Left lobe of liver (tissue), 2 donors: Measurements from ENCODE around the gene RFX4. TPM values are rescaled to one million over a fixed set of nuclear protein-coding genes. Genes with fewer than 3 reads are reported as not detected.

Experiments used
- ATAC-seq: fragments of 200-7000 bp; cut with Tn5 transposase; one replicate; pipeline ENCODE4 v1.9.1; 2020; ENCODE audit warnings: mild to moderate bottlenecking, moderate library complexity
- DNase-seq: peaks from one replicate; pipeline ENCODE4 v3.0.0-alpha.2; 2020; ENCODE audit warnings: low spot score
- total RNA-seq: library from RNA; stranded (reverse); gene quantifications from one replicate; pipeline ENCODE4 v1.2.1, GENCODE V29; 2021
- donor health status: DM: no; HTN: no; CAD: no; lungs with moderate emphysema.
- donor health status: DM: no; HTN: yes; CAD: no.

Gene RFX4
- total RNA-seq, 1 donor from 2014 or later: not detected

DNA sequence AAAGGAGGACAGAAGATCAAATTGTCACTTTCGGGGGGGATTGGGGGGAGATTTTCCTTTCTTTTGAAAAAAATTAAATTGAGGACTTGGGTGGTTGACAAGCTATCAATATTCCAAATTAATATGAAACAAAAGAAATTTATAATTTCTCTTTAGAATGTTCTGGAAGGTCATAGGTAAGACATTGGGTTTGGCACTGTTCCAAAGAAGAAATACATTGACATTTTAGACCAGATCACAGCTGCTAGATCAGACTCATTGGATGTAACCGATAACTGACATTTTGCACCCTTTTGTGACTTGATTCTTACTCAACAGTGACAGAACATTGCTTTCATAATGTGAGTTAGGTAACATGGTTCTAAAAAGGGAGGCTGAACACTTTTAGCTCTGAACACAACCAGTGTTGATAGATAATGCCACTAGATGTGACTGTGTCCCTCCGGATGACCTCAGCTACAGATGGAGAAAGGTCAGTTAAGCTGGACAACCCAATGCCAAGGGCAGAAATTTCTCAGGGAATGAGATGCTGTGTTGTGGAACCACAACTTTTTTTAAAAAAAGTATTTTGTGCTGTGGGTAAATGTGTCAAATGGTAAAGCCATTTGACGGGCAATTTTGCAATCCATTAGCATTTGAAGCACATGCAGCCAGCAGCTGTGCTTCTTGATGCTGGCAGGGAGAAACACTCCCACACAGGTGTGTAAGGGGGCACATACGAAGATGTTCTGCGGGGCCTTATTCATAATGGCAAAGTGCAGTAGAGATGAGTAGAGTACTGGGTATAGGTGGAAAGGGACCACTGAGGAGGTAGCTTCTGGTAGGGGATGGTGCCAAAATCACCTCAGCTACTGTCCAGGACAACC lies 62.9 kb downstream of the RFX4 start:
- DNase-seq: no peak
- peak; percentile 44 for ATAC-seq

DNA sequence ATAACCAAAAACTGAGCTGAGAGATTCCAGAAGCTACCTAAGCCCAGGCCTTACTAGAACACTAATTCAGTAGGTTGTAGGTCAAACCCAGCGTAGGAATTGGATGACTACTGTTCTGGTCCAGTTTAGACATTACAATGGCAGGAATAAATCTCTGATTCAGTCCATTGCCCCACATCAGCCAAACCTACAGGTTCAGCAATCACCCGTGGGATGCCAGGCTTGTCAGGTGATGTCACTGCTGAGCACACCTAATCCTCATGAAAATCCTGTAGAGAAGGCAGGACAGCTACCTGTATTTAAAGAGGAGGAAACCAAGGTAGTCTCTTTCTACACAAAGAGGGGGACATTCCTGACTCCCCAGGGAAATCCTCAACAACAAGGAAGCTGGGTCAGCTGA lies 63.7 kb downstream of the RFX4 start:
- DNase-seq (no peak), ATAC-seq (no peak)

DNA sequence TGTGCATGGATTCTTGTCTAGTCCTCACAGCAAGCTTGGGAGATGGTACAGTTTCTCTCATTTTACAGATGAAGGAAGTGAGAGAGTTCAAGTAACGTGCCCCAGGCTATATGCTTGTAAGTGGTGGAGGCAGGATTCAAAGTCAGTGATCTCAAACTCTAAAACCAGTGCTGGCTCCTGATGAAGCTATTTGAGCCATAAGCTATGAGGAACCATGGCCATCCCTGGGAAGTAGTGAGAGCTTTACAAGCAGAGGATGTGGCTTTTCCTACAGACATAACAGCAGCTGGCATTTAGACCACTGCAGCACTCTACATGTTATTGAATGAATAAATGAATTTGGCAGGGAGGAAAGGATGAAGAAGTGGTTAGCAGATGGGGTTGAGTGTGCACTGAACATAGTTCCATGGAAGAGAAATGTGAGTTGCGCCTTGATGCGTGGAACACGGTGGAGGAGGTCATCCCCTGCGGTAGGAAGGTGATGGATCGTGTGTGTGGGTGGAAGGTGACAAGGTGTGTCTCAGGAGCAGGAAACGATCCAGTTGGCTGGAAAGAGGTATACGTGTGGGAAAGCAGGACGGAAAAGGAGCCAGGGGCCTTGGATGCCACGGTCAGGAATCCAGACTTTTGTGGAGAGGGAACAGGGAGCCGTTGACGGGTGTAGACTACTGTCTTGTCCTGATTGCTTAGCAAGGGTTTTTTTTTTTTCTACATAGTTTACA lies 65.2 kb downstream of the RFX4 start:
- DNase-seq (no peak), ATAC-seq (no peak)

DNA sequence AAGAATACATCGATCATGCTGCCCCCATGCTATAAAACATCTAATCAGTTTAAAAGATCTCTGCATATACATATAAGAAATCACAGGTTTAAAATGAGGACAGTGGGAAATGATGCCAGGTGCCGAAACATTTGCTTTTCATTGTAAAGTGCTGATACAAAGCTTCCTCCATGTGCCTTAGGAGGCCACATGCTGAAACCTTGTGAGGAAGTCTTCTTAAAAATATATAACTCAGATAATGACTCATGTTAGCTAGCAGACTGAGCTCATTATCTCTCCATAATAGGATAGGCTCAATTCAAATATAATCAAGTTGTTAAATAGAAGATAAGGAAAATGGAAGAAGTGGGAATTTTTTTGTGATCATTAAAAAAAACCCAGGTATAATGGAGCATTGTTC lies 65.9 kb downstream of the RFX4 start:
- DNase-seq (no peak), ATAC-seq (no peak)

DNA sequence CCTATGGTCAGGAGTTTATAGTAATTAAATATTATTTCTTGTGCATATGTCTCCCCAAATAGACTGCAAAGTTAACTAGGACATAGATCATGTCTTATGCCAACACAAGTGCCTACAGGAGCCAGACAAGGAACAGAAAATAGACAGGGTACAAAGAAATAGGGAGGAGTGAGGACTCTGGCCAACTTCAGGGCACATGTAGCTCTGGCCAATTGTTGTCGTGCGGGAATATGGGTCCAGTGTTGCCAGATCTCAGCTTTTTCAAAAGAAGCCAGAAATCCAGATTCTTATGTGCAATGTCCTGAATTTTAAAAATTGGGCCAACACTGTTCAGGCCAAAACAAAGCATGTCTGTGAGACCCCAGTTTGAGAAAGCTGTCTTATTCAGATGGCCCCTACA lies 68.7 kb downstream of the RFX4 start:
- ATAC-seq (no peak), DNase-seq (no peak)

DNA sequence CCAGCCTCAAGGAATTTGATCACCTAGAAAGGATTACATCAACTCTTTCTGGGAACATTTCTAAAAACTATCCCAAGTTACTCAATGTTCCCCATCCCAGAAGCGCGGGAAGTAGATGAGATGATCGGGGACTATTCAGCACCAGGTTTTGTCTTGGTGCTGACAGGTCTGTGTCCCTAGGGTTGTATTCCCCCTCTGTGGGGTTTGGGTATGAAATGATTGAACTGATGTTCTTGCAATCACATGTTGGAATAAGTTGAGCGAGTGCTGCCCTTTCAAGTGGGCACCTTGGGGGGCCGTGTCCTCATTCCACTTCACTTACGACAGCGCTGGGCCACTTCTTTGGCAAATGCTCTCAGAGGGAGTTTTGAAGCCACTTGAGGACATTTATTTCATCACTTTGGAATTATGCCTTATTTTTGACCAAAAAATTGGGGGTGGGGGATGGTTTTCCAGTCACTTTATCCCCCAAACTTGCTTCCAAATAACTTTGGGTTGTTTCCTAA lies 69.8 kb downstream of the RFX4 start:
- no peak for ATAC-seq

DNA sequence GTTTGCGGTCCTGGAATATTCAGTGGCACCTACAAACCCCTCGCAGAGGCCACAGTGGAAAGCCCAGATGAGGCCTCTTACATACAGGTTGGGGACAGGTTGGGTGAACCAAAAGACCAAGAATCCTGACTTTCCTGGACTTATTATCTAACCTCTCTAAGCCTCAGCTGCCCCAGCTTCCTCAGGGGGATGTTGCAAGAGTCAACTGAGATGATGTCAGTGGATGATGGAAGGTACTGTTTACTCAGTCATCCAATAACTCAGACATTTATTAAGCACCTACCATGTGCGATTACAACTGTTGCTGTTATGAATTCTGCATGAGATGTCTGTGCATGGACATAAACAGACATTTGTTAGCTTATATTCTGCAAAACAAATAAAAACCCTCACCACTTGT lies 72.8 kb downstream of the RFX4 start:
- no peak for DNase-seq
- ATAC-seq: no peak

More for the DNA sequence above, 69.8 kb downstream of the RFX4 start:
- DNase-seq: no peak

DNA sequence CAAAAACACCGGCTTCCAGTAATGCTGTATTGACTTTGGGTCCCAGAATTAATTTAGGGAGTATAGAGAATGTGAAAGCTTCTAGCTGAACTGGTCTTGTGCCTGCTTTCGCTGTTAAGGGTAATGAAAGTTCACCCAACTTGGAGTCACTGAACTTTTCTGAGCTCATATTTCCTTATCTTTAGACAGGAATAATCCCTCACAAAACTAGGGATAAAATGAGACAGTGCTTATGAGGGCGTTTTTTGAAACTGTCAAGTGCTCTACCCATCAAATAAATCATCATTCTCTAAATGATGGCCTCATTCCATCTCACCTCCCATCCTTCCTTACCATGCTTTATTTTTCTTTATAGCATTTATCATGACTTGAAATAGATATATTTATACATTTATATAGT lies 74.7 kb downstream of the RFX4 start:
- no peak for DNase-seq
- ATAC-seq: no peak

DNA sequence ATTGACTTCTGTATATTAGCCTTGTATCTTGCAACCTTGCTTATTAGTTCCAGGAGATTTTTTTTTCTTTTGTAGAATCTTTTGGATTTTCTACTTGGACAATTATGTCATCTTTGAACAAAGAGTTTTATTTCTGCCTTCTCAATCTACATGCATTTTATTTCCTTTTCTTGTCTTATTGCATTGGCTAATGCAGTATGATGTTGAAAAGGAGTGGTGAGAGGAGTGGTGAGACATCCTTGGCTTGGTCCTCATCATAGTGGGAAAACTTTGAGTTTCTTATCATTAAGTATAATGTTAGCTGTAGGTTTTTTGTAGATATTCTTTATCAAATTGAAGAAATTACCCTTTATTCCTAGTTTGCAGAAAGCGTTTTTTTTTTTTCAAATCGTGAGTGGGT lies 80.6 kb downstream of the RFX4 start:
- ATAC-seq (no peak), DNase-seq (no peak)

DNA sequence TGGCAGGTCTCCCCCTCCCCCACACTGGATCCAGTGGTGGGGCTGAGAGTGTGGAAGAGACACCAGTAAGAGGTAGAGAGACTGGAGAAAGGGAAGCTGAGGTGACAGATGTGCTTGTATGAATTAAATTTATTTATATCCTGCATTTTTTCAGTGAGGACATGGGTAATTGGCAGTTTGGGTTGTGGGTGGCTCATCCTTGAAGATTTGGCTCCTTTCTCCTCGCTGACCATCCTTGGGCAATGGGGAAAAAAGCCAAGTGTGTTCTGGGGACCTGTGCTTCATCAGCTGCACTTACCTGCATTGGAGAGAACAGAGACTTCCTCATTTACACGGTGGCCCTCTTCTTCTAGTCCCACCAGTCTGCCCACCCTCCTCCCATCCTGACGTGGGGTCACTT lies 86.4 kb downstream of the RFX4 start:
- DNase-seq: no peak
- no peak for ATAC-seq

DNA sequence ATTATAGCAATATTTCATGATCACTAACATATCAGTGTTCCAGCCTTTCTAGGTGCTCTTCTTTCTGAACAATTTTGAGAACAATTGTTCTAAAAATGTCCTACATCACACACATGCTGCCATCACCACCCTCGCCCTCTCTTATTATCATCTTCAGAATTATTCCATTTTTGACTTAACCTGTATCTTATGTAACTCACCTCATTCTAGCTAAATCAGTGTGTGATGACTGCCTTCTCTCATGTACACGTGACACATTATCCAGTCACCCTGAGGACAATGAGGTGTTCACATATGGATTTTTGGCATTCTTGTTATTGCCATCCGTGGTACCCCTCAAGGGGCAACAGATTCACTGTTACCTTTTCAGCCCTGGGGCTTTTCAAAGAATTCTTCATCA lies 87.3 kb downstream of the RFX4 start:
- ATAC-seq (no peak), DNase-seq (no peak)

DNA sequence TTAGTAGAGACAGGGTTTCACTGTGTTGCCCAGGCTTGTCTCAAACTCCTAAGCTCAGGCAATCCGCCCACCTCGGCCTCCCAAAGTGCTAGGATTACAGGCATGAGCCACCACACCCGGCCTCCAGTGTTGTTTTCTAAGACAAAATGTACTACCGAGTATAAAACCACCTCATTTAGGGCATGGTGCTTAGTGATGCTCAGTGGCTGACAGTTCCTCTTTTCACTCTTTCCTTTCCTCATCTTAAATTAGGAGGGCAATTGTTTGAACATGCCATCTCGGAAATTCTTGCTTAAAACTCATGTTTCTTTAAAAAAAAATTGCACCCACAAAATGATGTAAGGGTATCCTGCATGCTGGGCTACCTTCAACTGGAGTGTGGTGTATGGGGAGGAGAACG lies 89.0 kb downstream of the RFX4 start:
- no peak for ATAC-seq
- no peak for DNase-seq

DNA sequence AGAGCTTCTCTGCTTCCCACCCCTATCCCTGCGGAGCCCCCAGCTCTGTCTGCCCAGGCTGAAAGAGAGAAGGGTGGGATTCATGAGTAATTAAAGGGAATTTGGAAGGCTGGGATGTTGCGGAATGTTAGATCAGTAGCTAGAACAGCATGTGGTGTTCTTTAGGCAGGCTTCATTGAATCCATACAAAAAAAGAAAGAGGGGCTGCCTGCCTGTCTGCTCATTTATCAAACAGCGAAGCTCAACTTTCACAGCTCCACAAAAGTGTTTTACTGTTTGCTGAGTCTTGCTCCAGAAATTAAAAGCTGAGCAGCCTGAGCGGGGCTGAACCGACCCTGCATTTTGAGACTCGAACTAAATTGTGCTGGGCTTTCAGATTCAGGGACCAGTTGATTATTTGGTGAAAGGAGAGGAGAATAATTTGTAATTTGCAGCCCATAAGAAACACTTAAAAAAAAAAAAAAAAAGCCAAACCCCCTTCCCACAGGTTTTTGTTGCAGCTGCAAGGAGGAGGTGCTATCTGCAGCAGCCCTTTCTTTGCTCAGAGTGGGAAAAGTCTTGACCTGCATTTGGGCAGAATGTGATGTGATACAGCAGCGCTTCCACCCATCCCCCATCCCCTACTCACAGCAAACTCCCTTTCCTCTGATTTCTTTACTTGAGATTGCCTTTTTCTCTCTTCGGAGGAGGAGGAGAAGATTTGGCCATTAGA lies 89.7 kb downstream of the RFX4 start:
- ATAC-seq (no peak), DNase-seq (no peak)

DNA sequence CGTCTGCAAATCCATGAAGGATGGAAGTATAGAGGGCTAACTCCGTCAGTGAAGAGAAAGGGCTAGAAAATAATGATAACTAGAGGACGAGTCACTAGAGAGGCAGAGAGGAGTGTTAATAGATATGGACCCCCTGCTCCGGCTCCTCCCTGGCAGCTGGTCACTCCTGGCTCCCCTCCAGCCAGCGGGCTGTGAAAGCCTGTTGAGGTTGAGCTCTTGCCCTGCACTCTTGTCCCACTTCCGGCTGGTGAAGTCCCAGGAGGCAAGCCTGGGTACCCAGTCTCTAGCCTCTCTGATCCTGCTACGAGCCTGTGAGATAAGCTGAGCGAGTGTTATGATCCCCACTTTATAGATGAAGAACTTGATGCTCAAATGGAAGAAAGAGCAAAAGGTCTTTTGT lies 90.3 kb downstream of the RFX4 start:
- ATAC-seq: no peak
- DNase-seq: no peak

DNA sequence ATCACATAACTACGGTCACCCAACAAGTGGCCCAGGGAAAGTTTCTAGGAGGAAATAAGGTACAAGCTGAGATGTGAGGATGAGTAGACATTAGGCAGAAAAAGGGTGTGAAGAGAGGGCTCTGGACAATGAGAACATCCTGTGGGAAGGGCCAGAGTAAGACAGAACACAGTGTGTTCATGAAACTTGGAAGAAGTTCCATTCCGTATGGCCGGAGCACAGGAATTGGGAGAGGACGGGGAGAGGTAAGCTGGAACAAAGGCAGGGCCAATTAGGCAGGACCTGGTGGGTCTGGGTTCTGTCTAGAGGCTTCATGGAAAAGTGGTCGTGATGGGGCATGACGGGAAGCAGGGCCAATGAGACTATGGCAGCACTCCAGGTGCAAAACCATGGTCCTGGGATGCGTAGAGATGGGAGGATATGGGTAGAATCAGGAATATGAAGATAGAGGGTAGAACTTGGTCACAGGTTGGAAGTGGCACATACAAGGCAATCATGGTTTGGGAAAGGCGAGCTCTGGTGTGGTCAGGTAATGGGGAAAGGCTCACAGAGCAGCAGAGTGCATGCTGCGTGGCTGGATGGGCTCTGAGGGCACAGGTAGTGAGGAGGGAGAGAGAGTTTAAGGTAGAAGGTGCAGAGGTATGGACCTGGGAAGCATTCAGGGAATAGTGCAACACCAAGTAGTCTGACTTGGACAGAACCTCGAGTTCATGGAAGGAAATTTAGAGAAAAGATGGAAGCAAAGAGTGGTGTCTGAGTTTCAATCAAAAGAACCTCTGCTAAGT lies 93.0 kb downstream of the RFX4 start:
- DNase-seq (no peak), ATAC-seq (no peak)

DNA sequence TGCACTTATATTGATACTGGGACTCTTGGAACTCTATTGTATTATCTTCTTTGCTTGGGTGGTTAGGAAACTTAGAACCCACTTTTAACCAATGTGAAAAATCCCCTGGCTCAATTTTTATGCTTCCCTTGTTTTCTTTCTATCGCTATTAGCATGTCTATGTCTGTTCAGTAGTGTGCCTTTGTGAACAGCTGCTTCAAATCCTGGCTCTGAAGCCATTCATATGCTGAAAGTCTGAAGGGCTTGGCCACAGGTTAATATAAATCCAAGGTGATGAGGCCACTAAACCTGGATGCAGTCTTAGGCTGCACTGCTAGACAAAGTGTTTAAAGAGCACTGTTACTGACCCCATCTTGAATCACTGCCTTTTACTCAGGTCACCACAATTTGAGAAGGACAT lies 96.8 kb downstream of the RFX4 start:
- no peak for ATAC-seq
- DNase-seq: no peak

DNA sequence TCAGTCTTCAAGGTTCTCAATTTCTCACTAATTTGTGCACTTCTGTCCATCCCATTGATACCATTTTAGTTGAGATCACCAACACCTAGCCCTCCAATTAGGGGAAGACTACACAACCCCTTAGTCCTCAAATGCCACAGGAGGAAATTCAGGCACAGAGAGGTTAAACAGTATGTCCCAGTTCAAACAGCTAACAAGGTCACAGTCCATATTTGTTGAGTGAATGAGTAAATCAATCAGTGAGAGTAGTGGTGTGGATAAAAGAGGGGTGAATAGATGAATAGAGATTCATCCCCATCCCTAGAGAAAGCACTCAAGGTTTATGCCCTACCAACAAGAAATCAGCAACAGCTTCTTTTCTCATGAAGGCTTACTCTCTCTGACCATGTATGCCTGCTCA lies 97.5 kb downstream of the RFX4 start:
- DNase-seq: no peak
- peak; percentile 60 for ATAC-seq

DNA sequence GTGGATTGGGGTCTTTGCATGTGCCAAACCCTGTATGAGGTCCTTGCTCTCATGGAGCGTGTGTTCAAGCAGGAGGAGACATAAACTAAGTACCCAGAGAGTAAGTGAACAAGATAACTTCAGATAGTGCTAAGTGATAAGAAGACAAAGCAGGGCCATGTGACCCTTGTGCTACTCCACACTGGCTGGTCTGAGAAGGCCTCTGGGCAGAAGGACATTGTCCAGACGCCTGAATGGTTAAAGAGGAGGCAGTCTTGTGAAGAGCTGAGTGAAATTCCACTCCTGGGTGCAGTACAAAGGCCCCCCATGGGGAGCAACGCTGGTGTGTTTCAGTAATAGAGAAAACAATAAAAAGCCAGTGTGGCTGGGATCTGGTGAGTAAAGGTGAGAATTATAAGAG lies 98.4 kb downstream of the RFX4 start:
- no peak for DNase-seq
- ATAC-seq: no peak

DNA sequence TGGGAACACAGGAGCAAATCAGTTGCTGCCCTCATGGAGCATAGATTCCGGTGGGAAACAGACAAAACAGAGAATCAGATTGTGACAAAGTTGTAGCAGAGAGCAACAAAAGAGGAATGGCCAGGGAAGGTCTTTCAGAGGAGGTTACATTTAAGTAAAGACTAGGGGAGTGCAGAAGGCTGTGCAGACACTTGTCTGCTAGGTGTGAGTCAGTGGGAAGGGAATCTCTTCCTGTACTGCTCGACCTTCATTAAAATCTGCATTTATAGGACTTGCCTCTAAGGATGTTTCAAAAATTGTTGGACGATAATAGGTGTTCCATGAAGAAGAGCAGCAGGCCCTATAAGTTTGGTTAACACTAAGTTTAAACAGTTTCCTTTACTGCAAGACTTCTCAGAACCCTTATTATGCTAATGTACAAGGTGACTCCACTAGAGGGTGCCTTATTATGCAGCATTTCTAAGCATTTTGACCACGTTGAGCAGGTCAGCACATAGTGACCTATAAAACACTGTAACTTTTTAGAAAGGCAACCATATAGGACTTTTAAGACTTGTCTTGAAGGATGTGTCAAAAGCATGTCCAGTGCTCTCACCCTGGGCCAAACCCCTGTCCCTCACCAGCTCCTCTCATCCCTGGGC lies 99.9 kb downstream of the RFX4 start:
- peak; percentile 70 for ATAC-seq
- DNase-seq: no peak

DNA sequence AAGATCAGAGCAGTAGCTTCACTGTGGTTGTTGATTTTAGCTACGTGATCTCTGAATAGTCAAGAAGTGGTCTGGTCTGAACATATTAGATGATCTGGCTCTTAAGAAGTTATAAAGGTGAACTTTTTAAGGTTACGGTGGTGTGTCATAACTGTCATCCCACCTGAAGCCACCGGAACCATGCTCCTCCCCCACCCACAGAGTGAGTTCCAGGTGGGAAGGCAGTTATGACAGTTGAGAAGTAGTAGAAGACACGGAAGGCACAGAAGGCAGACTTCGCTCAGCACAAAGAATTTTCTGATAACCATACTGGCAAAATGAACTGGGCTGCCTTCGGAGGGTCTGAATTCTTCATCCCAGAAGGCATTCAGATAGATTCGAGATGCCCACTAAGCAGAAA lies 101.7 kb downstream of the RFX4 start:
- ATAC-seq (no peak), DNase-seq (no peak)
